GM20000 (cell line): ENCODE results near the gene BPIFB1.

ENCODE experiments used
- DNase-seq: peaks from one replicate; pipeline ENCODE4 v3.0.0; 2012; ENCODE audit warnings: low spot score
- TF ChIP-seq, protein P1 (sequence below): IDR thresholded peaks from 2 replicates; pipeline ENCODE4 v1.5.1; 2012; ENCODE audit warnings: mild to moderate bottlenecking, control low read depth; ENCODE audit errors: extremely low read depth, missing control alignments

Gene BPIFB1, protein sequence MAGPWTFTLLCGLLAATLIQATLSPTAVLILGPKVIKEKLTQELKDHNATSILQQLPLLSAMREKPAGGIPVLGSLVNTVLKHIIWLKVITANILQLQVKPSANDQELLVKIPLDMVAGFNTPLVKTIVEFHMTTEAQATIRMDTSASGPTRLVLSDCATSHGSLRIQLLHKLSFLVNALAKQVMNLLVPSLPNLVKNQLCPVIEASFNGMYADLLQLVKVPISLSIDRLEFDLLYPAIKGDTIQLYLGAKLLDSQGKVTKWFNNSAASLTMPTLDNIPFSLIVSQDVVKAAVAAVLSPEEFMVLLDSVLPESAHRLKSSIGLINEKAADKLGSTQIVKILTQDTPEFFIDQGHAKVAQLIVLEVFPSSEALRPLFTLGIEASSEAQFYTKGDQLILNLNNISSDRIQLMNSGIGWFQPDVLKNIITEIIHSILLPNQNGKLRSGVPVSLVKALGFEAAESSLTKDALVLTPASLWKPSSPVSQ

DNA sequence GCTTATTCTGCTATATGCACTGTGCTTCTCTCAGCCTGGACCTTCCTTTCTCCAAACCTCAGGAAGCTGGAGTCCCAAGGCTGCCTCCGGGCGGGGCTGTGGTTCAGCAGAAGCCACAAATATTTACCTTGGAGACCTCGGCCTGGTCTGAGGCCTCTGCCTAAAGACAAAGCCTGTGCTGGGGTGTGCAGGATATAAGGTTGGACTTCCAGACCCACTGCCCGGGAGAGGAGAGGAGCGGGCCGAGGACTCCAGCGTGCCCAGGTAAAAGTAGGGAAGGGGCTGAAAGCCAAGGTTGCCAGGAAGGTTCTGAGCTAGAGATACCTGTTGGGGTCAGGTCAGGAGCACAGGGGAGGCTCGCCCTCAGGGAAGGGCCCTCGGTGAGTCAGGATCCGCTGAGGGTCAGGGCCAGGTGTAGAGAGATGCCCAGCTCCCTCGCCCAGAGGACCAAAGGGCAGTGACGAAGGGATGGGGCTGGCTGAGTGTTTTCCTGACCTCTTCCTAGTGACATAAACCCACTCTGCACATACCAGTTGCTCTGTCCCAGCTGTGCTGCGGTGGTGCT lies at the start of gene BPIFB1:
Gene BPIFB1 (plus strand): TSS at position 224 of the 565 bp plus-strand sequence. CDS start 2,860 bp downstream, outside the sequence.
- TF ChIP-seq, protein P1, sequence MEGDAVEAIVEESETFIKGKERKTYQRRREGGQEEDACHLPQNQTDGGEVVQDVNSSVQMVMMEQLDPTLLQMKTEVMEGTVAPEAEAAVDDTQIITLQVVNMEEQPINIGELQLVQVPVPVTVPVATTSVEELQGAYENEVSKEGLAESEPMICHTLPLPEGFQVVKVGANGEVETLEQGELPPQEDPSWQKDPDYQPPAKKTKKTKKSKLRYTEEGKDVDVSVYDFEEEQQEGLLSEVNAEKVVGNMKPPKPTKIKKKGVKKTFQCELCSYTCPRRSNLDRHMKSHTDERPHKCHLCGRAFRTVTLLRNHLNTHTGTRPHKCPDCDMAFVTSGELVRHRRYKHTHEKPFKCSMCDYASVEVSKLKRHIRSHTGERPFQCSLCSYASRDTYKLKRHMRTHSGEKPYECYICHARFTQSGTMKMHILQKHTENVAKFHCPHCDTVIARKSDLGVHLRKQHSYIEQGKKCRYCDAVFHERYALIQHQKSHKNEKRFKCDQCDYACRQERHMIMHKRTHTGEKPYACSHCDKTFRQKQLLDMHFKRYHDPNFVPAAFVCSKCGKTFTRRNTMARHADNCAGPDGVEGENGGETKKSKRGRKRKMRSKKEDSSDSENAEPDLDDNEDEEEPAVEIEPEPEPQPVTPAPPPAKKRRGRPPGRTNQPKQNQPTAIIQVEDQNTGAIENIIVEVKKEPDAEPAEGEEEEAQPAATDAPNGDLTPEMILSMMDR, result no peak
- no peak for DNase-seq

- TF ChIP-seq, protein P1, result no peak
- DNase-seq, result no peak
Measured at GRCh38 chr20:33234050-33234449, 49.0 kb upstream of the BPIFB1 start.

GRCh38 chr20:33235696-33236095 lies 47.3 kb upstream of the BPIFB1 start, which contains the start of gene BPIFA1:
Gene BPIFA1, plus strand, starts transcription at chr20:33235996. Its CDS starts 1,716 bp downstream, at chr20:33237712.
- DNase-seq, result no peak
- TF ChIP-seq, protein P1, result no peak

DNA sequence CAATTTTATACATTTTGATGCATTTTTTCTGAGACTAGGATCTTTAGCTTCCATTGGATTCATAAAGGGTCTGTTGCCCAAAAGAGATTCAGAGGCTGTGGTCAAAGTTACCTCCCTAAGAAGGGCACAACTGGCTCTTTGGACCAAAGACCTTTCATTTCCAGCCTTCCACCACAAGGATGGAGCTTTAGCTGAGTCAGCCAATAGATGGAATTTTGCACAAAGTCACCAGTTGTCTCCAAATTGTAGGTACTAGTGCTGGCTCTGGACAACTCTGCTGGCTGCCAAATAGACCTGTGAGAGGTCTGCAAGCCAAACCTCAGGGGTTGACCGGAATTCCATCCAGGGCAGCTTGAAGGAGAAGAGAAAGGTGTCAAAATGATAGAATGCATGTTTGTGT lies 46.7 kb upstream of the BPIFB1 start:
- TF ChIP-seq, protein P1, result no peak

GRCh38 chr20:33237989-33238388 lies 45.0 kb upstream of the BPIFB1 start:
- TF ChIP-seq, protein P1, result no peak
- no peak for DNase-seq

More for the DNA sequence above, 46.7 kb upstream of the BPIFB1 start:
- no peak for DNase-seq

DNA sequence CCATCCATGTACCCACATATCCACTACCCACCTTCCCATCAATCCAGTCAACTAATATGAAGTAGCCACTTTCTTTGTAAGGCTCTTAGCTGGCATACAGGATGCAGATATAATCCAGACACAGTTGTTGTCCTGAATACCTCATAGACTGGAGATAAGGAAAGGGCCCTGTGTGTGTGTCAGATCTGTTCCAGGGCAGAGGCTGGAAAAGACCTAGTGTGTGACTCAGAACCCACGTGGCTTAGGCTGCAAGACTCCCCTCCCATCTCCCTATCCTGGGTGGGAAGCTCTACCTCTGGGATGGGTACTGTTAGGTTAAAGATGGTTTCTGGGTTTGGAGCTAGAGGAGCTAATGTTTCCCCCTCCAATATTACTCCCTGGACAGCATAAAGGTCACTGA lies 43.6 kb upstream of the BPIFB1 start:
- no peak for DNase-seq
- TF ChIP-seq, protein P1, result no peak

DNA sequence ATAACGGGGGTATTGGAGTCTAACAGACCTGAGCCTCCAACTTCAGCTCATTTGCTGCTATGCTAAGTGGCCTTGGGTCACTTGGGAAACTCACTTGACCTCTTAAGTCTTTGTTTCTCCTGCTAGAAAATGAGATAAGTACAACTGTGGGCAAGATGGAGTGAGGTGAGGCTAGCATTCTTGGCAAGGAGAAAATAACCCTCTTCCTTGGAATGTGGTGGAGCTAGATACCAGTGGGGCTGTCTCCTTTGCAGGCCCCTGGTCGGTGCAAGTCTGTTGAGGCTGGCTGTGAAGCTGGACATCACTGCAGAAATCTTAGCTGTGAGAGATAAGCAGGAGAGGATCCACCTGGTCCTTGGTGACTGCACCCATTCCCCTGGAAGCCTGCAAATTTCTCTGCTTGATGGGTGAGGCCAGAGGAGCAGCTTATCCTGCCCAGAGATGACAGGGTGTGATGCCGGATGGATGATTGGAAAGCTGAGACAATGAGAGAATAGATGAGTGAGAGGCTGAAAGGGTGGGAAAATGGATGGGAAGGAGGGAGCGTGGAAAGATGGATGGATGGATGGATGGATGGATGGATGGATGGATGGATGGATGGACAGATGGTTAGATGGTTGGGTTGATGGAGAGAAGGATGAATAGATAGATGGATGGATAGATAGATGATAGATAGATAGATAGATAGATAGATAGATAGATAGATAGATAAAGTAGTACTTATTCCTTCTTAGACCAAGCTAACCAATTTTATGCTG lies 42.9 kb upstream of the BPIFB1 start:
- DNase-seq, result no peak
- TF ChIP-seq, protein P1, result no peak
